ENCODE data around the gene SAFB.
"Not testable (repeated sequence)": the region's sequence is repeated elsewhere in the genome, so short reads cannot be mapped to it uniquely, and the experiment has no call there.

SAFB gene

DNA sequence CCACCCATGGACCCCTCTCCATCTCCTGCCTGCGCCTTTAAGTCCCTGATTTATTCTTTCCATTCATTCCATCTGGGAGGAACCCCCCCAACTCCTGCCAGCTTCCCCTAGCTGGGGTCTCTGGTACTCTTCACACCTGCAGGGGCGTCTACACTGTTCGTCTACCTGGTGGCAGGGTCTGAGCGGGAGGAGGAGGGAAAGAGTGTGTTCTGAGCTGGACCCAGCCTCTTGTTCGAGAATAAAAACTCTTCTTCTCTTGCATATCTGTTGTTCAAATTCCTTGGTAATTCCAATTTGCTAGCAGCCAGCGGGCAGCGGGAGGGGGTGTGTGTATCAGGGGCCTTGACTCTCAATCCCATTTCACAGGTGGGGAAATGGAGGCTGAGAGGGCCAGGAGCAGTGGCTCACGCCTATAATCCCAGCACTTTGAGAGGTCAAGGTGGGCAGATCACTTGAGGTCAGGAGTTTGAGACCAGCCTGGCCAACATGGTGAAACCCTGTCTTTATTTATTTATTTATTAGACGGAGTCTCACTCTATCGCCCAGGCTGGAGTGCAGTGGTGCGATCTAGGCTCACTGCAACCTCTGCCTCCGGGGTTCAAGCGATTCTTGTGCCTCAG lies 65.5 kb downstream of the SAFB start:
- not testable (repeated sequence) for DNase-seq

DNA sequence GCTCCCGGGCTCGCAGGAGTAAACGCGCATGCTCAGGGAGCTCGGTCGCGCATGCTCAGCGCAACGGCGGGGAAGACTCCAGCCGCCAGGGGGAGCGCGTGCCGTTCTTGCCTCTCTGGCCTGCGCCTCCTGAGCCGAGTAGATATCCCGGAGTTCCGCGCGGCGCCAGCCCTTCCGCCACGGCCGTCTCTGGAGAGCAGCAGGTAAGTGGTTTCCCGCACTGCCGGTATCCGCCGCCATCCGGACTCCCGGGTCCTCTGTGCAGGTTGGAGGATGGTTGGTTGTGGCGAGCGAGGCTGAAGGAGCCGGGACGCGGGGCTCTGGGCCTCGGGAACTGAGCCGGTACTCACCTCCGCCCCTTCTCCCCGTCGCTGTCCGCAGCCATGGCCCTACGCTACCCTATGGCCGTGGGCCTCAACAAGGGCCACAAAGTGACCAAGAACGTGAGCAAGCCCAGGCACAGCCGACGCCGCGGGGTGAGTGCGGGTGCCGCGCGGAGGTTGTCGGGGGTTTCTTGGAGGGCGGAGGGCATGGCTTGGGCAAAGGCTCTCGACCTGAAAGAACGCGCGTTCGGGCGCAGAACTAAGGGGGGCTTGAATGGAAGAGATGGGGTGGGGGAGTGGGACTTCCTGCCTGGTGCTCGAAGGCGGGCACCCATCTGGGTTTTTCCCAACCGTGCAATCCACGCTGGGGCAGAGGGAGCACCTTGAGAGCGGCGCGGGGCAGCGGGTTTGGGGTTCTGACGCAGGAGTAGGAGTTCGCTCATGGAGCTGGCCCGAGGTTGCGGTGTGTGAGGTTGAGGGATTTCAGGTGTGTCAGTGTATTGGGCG lies 67.5 kb downstream of the SAFB start, which contains the start of gene RPL36:
RPL36 (plus strand) TSS at position 171 of the 830 bp plus-strand sequence; CDS start at position 384, 213 bp downstream.
- DNase-seq, result peak; percentile 99

DNA sequence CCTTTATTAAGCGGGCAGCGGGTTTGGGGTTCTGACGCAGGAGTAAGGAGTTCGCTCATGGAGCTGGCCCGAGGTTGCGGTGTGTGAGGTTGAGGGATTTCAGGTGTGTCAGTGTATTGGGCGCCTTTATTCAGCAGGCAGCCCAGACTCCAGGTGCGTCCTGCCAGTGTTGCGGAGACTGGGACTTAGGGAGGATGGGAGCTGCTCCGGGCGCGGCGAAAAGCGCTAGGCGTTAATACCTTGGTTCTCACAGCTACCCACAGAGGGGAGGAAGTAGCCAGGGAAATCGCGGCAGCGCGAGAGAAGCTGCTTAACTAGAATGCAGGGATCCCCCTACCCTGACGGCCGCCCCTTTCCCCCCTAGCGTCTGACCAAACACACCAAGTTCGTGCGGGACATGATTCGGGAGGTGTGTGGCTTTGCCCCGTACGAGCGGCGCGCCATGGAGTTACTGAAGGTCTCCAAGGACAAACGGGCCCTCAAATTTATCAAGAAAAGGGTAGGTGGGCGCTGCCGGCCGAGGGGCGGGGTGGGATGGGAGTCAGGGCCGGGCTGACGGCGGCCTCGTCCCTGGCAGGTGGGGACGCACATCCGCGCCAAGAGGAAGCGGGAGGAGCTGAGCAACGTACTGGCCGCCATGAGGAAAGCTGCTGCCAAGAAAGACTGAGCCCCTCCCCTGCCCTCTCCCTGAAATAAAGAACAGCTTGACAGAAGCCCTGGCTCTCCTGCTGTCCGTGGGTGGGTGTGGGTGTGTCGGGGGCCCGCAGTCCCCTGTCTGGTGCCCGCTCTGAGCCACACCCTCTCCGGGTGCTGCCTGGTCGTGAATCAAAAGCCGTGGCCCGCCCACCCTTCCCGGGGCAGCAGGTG lies 68.3 kb downstream of the SAFB start:
- peak; percentile 28 for DNase-seq

DNA sequence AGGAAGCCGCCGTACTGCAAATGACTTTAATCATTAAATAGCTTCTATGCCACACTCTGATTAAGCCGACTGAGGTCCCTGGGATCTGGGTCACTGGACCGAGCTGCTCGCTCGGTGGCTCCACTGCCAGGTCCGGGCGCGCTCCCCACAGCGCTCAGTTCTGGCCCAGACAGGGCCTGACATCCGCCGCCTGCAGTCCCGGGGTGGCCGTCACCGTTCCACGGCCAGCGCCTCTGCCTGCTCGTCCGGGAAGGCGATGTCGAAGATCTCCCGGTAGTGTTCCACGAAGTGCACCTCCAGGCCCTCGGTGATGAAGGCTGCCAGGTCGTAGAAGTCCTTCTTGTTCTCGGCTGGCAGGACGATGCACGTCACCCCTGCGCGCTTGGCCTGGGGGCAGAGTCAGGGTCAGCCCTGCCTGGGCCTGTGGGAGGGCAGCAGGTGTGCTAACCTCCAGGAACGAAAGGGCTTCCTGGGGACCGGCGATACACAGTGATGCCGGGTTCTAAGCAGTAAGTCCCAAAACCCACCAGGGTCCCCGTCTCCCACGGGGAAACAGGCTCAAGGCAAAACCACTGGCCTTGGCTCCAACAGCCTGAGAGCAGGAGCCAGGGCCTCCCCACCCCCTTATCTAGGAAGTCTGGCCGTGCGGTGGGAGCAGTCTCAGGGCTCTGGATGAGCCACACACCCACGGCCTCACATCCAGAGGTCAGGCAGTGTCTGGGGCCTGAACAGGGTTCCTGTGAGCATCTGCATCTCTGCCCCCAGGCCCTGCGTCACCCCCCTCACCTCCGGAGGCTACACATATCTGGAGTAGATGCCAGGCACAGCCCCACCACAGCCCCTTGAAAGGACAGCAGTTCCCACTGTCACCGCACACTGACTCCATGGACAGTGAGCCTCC lies 69.2 kb downstream of the SAFB start:
- no peak for DNase-seq

DNA sequence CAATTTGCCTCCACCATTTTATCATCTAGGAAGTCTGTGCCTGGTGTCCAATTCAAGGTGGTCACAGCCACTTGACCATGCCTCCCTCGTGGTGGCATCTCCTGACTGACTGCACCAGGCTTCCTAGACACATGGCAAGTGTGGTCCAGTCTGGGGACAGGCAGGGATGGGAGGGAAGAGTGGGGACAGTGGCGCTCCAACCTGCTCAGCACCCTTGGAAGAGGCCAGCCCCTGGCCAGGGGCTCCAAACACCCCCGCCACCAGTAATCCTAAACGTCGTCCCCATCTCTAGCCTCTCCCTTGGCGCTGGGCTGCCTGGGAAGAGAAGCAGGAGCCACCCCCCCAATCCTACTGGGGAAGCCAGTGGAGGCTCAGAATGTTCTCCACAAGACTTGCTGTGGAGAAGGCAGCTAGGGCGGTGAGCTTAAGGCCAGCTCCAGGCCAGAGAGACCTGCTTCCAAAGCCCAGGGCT lies 69.9 kb downstream of the SAFB start:
- DNase-seq, result no peak

DNA sequence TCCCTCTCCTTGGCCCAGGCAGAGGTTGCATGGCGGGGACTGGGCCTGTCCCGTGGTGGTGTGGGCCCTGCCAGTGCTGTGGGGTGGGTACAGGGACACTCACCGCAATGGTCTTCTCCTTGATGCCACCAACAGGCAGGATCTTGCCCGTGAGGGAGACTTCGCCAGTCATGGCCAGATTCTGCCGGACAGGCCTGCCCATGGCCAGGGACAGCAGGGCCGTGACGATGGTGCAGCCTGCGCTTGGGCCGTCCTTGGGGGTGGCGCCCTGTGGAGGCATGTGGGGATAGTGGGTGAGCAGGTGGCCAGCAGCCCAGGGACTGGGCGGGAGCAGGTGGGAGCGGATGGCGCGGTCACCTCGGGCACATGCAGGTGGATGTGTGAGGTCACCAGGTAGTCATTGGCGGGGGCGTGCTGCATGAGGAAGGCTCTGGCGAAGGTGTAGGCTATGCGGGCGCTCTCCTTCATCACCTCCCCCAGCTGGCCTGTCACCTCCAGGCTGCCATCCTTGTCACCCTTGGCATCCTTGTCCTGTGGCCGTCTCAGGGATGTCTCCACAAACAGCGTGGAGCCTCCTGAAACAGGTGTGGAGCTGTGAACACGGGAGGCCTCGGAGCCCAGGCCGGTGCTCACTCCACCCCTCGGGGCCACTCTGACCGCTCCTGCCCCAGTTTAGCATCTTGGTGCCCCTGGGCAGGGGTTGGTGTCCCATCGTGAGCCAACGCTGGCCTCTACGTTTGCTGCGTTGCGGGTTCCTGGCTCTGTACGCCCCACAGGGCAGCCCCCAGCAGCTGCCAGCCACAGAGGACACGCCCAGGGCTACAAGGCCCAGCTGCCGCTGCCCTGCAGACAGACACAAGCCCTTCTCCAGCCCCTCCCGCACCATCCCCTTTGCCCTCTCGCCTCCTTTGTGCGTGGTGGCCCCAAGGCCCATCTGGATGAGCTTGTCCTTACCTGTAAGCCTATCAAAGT lies 70.6 kb downstream of the SAFB start:
- DNase-seq, result no peak

DNA sequence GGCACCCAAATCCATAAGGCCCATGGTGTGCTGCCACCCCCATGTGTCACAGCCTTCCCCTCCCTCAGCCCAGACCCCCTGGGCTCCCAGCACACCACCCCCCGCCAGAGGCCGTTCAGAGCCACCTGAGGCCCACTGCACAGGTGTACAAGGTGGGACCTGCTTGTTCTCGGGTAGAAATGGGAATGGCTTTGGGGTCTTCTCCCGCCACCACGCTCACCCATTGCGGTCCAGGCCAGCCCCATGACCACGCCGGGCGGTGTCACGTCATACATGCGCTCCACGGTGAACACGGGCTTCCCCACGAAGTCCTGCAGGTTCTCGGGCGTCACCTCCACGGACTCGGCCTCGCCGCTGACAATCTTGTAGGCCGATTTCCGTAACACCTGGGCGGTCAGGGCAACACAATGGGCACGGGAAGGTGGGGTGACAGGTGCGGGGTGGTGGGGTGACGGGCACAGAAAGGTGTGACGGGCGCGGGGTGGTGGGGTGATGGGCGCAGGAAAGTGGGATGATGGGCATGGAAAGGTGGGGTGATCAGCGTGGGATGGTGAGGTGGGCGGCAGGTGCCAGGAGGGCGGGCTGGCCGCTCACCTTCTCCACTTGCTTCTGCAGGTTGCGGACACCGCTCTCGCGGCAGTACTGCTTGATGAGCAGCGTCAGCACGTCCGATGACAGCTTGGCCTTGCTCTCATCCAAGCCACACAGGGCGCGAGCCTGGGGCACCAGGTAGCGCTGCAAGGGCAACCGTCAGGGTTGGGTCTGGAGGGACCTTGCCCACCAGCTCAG lies 71.5 kb downstream of the SAFB start:
- DNase-seq, result no peak

DNA sequence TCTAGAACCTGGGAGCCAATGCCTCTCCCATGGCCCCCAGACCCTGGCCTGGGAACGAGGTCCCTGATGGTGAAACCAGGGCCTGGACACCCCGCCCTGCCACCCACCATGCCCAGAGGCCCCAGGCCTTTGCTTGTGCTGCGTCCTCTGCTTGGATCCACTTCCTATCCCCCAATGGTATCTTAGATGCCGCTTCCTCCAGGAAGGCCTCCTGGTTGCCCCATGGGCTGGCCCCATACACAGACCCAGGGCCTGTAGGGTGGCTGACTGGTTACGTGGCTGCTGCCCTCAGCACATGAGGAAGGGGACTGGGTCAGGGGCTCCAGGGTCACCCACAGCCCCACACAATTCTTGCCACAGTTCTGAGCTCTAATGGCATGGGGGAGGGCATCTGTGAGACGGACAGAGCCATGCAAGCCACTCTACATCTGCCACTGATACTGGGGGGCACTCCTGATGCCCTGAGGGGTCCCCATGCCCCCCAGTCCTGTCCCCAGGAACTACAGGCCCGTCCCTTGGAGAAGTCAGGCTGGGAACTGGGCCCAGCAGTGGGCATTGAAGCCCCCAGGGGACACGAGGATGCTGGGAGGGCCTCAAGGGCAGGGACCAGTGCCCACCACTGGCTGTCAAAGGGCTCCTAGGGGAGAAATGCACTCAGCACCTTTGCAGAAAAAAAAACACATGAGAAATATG lies 72.2 kb downstream of the SAFB start:
- no peak for DNase-seq

DNA sequence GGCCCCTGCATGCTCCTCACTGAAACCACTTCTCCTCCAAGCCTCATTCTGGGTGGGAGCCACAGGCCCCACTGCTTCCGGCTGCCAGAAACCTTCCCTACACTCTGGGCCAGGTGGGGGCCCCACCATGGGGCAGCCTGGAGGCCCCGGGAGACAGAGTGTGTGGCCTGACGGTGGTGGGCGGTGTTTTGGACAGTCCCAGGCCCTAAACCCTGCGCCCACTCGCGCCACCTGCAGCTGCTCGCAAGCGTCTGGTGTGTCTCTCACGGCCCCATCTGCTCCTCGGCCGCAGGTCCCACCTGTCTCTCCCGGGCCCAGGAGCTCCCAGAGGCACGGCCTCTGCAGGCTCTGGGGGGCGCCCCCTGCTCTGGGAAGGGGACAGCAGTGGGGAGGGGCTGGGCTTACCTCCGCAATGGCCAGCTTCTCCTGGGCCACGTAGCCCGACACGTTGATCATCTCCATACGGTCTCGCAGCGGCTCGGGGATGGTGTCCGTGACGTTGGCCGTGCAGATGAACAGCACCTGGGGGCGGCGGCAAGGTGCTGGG lies 72.8 kb downstream of the SAFB start:
- DNase-seq, result no peak

DNA sequence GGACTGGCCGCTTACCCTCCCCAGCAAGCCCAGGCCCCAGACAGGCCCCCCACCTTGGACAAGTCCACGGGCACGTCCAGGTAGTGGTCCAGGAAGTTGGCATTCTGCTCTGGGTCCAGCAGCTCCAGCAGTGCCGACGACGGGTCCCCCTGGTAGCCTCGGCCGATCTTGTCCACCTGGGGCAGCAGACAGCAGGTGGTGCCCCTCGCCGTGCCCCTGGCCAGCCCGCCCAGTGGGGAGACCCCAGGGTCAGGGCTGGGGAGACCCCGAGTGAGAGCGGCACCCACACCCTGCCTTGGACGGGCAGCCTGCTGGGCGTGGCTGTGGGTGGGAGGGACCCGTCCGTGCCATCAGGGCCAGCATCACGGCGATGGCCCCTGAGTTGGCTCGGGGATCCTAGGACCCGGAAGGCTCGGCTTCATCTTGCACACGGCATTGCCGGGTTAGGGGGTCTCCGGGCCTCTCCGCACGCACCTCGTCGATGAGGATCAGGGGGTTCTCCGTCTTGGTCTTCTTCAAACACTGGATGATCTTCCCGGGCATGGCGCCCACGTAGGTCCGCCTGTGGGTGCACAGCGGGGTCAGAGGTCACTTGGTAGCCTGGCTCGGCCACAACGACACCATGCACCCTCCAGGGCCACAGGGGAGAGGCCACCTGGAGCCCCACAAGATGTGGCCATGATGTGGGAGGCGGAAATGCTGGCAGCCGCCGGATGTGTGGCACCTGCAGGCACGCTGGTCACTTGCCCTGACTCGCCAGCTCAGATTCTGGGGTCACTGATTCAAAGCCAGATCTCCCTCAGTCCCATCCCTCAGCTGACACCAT lies 73.5 kb downstream of the SAFB start:
- no peak for DNase-seq

DNA sequence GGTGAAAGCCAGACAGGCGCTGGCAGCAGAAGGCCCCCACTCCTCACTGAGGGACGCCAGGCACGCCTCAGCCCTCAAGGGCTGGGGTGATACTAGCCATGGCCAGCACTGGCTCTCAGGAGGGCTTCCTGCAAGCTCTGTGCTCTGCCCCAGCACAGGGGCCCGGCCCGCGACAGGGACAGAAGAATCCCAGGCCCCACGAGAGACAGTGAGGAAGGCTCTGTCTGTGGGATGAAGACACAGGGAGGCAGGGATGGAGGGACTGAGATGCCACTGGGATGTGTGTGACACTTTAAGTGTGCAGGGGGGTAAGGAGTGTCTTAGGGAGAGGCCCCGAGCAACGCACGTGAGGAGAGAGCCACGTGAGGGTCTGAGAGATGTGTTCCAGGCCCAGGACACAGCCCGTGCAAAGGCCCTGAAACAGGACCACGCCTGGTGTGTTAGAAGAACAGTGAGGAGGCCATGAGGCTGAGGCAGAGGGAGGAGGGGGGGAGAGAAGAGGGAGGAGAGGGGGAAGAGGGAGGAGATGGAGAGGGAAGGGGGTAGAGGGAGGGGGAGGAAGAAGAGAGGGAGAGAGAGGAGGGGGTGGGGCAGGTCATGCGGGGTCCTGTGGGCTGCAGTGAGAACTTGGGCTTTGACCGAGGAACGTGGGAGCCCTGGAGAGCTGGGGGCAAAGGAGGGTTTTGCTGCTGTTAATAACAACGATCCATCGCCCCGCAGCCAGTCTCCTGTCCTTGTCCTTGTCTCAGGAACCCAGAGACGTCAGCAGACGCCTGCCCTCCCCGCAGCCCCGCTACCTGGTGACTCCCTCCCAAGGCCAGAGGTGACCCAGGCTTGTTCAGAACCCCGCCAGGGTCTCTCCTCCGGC lies 74.4 kb downstream of the SAFB start:
- DNase-seq, result no peak

DNA sequence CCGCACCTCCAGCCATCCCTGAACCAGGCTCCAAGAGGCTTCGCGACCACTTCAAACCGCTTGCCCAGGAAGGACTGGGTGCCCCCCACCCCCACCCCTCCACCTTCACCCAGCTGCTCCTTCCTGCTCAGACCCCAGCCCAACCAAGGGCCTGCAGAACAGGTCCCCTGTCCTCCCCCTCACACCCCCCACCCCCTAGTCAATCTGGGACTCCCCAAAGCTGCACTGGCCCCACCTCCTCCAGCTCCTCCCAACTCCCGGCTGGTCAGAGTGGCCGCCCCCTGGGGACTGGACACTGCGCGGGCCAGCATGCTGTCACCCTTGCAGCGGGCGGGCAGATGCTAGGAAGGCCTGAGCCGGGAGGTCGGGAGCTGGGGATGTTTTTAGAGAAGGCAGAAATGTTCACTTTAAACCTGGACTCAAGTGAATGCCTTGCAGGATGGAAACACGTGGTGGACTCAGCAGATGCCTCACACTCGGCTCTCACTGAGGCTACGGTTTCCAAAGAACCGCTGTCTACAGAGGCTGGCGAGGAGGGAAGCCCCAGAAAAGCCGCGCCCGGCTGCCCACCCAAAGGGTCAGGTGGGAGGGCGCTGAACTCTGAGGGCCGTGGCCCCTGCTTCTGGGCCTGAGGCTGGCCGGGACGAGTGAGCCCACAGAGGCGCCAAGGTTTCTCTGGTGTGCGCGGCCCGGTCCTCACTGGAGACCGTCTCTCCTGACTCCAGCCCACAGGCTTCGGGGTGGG lies 75.2 kb downstream of the SAFB start:
- DNase-seq, result no peak

DNA sequence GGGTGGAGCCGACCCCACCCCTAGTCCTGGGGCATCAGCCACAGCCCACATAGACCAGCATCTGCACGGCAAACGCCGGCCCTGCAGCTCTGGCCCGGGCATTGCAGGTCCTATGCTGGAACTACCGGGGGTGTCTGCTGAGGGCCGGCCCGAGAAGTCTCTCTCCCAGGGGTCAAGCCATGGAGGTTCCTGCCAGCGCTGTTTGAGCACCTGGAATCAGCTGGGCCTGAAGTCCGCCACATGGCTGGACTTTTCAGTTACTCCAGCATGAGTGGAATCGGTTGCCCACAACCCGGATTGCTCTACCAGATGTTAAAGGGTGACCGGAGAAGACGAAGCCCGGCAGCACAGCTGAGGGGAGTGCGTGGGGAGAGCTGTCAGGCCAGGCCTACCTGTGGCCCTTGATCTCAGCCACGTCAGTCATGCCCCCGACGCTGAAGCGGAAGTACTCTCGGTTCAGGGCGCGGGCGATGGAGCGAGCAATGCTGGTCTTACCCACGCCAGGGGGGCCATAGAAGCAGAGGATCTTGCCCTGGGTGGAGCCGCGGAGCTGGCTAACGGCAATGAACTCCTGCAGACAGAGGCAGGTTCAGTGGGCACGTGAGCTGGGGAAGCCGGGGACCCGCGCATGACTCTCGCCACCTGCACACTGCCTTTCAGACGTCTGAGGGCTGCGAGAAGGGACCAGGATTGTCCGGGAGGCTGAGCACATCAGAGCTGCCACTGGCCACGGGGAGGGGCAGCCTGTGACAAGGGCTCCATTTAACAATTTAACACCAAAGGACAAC lies 75.9 kb downstream of the SAFB start:
- no peak for DNase-seq

DNA sequence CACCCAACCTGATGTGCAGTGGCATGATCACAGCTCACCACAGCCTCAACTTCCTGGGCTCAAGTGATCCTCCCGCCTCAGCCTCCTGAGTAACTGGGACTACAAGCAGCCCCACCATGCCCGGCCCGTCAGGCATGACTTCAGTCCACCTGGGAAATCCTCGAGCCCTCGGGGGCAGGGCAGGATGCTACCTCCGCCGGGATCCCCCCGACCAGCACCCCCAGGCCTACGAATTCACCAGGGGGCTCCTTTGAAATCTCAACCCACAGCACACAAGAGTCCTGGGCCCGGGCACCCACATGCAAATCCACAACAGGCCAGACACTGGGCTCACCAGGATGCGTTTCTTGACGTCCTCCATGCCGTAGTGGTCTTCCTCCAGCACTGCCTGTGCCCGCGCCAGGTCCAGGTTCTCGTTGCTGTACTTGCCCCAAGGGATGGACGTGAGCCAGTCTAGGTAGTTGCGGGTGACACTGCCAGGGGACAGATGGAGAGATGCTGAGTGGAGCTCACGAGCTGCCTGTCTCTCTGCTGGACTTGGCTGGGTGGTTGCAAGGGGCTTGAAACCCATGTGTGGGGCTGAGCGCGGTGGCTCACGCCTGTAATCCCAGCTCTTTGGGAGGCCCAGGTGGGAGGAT lies 77.7 kb downstream of the SAFB start:
- DNase-seq, result no peak

DNA sequence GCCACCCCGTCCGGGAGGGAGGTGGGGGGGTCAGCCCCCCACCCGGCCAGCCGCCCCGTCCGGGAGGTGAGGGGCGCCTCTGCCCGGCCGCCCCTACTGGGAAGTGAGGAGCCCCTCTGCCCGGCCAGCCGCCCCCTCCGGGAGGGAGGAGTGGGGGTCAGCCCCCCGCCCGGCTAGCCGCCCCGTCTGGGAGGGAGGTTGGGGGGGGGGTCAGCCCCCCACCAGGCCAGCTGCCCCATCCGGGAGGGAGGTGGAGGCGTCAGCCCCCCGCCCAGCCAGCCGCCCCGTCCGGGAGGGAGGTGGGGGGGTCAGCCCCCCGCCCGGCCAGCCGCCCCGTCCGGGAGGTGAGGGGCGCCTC lies 79.1 kb downstream of the SAFB start:
- not testable (repeated sequence) for DNase-seq
